Gastrocnemius medialis (tissue), 4 donors: ENCODE data around the gene ABCC2. TPM values are rescaled to one million over a fixed set of nuclear protein-coding genes. Genes with fewer than 3 reads are reported as not detected.

Source experiments
- ATAC-seq, 2 donors: fragments of 150-250 bp; one replicate each; pipeline ENCODE4 v1.9.1; 2016
- DNase-seq, 2 donors: peaks; one replicate each; pipeline ENCODE4 v3.0.0-alpha.2; 2019
- H3K27ac ChIP-seq, 4 donors: fragments of 200-600 bp; sonication (generic); 1 replicate in 1 of 4; 2 replicates in 3 of 4; pipeline ENCODE4 v1.5.1; 2016 to 2018; ENCODE audit warnings: mild to moderate bottlenecking in 2 of 4, moderate library complexity in 1 of 4
- H3K27me3 ChIP-seq, 3 donors: fragments of 200-600 bp; sonication (generic) in 2 of 3; 1 replicate in 1 of 3; 2 replicates in 2 of 3; pipeline versions ENCODE4 v1.5.1 to v1.6.0; 2016 to 2019; ENCODE audit warnings: mild to moderate bottlenecking in 1 of 3, moderate library complexity in 1 of 3
- H3K36me3 ChIP-seq, 2 donors: fragments of 200-600 bp; sonication (generic) in 1 of 2; one replicate each; pipeline ENCODE4 v1.5.1; 2017 to 2018
- H3K4me1 ChIP-seq, 2 donors: fragments of 200-600 bp; sonication (generic) in 1 of 2; one replicate each; pipeline ENCODE4 v1.5.1; 2016 to 2017; ENCODE audit warnings: mild to moderate bottlenecking in 2 of 2
- H3K4me3 ChIP-seq, 4 donors: fragments of 200-600 bp; sonication (generic) in 3 of 4; 1 replicate in 1 of 4; 2 replicates in 3 of 4; pipeline ENCODE4 v1.5.1; 2016 to 2019; ENCODE audit warnings: mild to moderate bottlenecking in 2 of 4
- H3K9me3 ChIP-seq, 3 donors: fragments of 200-600 bp; sonication (generic) in 2 of 3; 1 replicate in 1 of 3; 2 replicates in 2 of 3; pipeline ENCODE4 v1.5.1; 2016 to 2019
- POLR2A ChIP-seq, 2 donors: fragments of 450-650 bp; IDR thresholded peaks; one replicate each; pipeline ENCODE4 v1.6.1; 2017; ENCODE audit warnings: antibody characterized with exemption in 2 of 2, mild to moderate bottlenecking in 2 of 2, moderate library complexity in 2 of 2
- in situ Hi-C, 4 donors: fragments of 200-750 bp; cut with MboI; loops; one replicate each; pipeline versions ENCODE4 v1.15.0 to v1.8.0; 2017; ENCODE audit warnings: low sequenced_read_pairs in 4 of 4
- intact Hi-C: fragments of 100-400 bp; cut with DNase I; formaldehyde crosslinking; loops from one replicate; pipeline ENCODE4 v1.15.1; 2023; ENCODE audit warnings: low total_unique reads
- total RNA-seq, 4 donors: library from RNA; depleted of rRNA; stranded (reverse); fragments of >200 nt; gene quantifications; one replicate each; pipeline versions ENCODE4 v1.1.0 to v1.2.3, GENCODE V29; 2016
- TF ChIP-seq, protein P1 (sequence below), 5 experiments: fragments of 450-650 bp in 3 of 5; fragments of 200-600 bp in 2 of 5; sonication (generic) in 2 of 5; IDR thresholded peaks in 4 of 5; conservative IDR thresholded peaks in 1 of 5; 1 replicate in 4 of 5; 2 replicates in 1 of 5; pipeline ENCODE4 v1.5.1; 2016 to 2019; ENCODE audit warnings: antibody characterized with exemption in 5 of 5, mild to moderate bottlenecking in 3 of 5, moderate library complexity in 3 of 5

ABCC2 gene
- total RNA-seq, 4 donors from 2014 or later, result 0.89 to 3.2 (median 1.3) TPM

DNA sequence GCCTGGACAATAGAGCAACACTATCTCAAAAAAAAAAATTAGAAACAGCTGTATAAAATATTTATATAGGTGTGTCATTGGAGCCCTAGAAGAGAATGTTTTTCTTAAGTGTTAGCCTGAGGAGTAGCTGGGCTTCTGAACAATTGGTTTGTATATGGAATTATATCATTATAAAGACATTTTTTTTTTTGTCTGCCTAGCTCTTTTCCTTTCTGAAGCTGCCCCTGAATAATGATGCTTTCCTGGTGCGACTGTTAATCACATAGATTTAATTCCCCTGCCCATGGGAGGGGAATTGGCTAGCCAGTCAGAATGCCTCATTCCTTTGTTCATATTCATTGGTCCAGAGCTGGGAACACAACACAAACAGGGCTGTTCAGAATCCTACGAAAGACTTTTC is 13.9 kb upstream of the ABCC2 start:
- Histone ChIP-seq H3K4me1 (peaks cover 15 to 18% of the 10 kb centered on the region in 2 donors), H3K4me3 (no peak overlapping the region), H3K27ac (peak overlapping the region in 2 of 4 donors; percentile 4 to 20), H3K9me3 (no peaks in the 10 kb centered on the region), H3K27me3 (no peaks in the 10 kb centered on the region), H3K36me3 (no peaks in the 10 kb centered on the region)
- intact Hi-C loops (no loop called here), in situ Hi-C loops (no loop called here)
- DNase-seq, result no peak
- TF ChIP-seq, protein P1, sequence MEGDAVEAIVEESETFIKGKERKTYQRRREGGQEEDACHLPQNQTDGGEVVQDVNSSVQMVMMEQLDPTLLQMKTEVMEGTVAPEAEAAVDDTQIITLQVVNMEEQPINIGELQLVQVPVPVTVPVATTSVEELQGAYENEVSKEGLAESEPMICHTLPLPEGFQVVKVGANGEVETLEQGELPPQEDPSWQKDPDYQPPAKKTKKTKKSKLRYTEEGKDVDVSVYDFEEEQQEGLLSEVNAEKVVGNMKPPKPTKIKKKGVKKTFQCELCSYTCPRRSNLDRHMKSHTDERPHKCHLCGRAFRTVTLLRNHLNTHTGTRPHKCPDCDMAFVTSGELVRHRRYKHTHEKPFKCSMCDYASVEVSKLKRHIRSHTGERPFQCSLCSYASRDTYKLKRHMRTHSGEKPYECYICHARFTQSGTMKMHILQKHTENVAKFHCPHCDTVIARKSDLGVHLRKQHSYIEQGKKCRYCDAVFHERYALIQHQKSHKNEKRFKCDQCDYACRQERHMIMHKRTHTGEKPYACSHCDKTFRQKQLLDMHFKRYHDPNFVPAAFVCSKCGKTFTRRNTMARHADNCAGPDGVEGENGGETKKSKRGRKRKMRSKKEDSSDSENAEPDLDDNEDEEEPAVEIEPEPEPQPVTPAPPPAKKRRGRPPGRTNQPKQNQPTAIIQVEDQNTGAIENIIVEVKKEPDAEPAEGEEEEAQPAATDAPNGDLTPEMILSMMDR (IDR thresholded peaks at IDR 0.05 in 4 of 5, conservative IDR thresholded peaks at IDR 0.05 in 1 of 5), result no peak
- no peak for TF ChIP-seq POLR2A (IDR thresholded peaks at IDR 0.05)
- no peak for ATAC-seq

DNA sequence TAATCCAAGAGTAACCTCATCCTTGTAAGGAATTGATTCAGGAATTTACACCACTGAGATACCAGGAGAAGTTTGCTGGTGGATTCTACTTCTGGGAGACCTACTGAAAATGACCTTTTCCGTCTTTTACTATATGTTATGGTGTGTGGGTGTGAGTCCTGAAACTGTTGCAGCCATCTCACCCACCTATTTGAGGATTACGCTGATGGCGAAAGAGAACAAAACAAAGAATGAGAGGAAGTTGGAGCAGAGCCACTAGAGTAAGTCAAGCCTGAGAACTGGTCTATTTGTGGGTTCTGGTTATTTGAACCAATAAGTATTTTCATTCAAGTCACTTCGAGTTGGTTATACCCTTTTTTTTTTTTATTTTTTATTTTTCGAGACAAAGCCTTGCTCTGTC is 12.7 kb upstream of the ABCC2 start:
- peak overlapping the region; percentile 34 to 77 (median 72) for H3K27ac ChIP-seq

DNA sequence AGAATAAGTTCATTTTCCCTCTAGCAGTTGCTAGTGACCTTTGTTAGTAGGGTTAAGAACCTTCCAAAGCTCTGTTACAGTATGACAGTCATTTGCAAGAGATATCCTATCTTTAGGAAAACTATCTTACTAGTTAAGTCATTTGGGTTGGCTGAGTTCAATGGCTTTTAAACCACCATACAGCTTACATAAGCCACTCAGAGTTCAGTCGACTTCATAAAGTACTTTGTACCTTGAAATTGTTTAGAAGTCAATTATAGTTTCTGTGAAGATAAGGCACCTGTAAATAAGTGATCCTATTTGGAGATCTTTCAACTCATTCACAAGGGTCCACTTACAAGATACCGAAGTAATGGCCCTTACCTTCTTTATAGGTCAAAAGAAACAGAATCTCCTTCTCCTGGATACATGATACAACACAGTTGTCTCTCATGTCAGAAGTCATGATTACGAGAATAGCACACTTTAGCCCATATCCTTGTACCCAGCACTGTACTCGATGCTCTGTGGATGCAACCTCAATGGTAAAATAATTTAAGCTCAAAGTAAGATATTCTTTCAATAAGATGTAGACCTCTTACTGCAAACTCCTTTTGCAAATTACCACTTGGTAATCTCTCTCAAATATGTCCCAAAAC is 11.9 kb upstream of the ABCC2 start:
- no peaks in the 10 kb centered on the region for H3K36me3 ChIP-seq
- H3K4me3 ChIP-seq, result no peak overlapping the region
- intact Hi-C loops, result no loop called here
- peak overlapping the region; percentile 34 to 77 (median 72) for H3K27ac ChIP-seq
- DNase-seq (no peak), ATAC-seq (peak; percentile 90 to 96)
- H3K9me3 ChIP-seq, result no peaks in the 10 kb centered on the region
- in situ Hi-C loops, result no loop called here
- H3K27me3 ChIP-seq, result no peaks in the 10 kb centered on the region
- no peak for TF ChIP-seq POLR2A (IDR thresholded peaks at IDR 0.05)
- TF ChIP-seq, protein P1 (IDR thresholded peaks at IDR 0.05 in 4 of 5, conservative IDR thresholded peaks at IDR 0.05 in 1 of 5), result no peak
- peaks cover 15 to 18% of the 10 kb centered on the region in 2 donors for H3K4me1 ChIP-seq

More for the DNA sequence above, 12.7 kb upstream of the ABCC2 start:
- no peaks in the 10 kb centered on the region for H3K36me3 ChIP-seq
- in situ Hi-C loops, result no loop called here
- TF ChIP-seq, protein P1 (IDR thresholded peaks at IDR 0.05 in 4 of 5, conservative IDR thresholded peaks at IDR 0.05 in 1 of 5), result no peak
- no peak for TF ChIP-seq POLR2A (IDR thresholded peaks at IDR 0.05)
- no peak overlapping the region for H3K4me3 ChIP-seq
- no peaks in the 10 kb centered on the region for H3K9me3 ChIP-seq
- H3K4me1 ChIP-seq, result peaks cover 15 to 18% of the 10 kb centered on the region in 2 donors
- DNase-seq, result no peak
- intact Hi-C loops, result no loop called here
- ATAC-seq, result no peak
- H3K27me3 ChIP-seq, result no peaks in the 10 kb centered on the region

DNA sequence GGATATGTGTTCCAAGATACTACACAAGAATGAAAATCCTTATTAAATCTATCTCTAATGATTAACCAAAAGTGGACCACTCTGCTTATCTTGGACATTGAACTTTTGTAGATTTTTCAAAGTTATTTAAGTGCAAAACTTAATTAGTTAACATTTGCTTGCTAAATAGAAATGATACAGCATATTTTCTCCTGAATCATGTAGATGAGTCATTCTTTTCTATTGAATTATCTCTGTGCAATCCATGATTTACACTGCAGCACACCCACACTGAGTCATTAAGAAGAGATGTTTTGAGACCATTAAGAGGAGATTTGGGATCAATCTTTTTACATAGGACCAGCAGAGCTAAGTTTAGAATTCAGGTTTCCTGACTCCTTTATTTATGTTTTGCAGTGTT is 6.6 kb upstream of the ABCC2 start:
- Histone ChIP-seq H3K36me3 (no peaks in the 10 kb centered on the region), H3K27ac (peak overlapping the region in 1 of 4 donors; percentile 29), H3K9me3 (no peaks in the 10 kb centered on the region), H3K27me3 (no peaks in the 10 kb centered on the region), H3K4me3 (no peak overlapping the region), H3K4me1 (peaks cover 7 to 13% of the 10 kb centered on the region in 2 donors)
- intact Hi-C loops (no loop called here), in situ Hi-C loops (no loop called here)
- ATAC-seq (peak in 1 of 2 donors; percentile 48), DNase-seq (no peak)
- no peak for TF ChIP-seq POLR2A (IDR thresholded peaks at IDR 0.05)
- TF ChIP-seq, protein P1 (IDR thresholded peaks at IDR 0.05 in 4 of 5, conservative IDR thresholded peaks at IDR 0.05 in 1 of 5), result no peak
